ENCODE data around the gene CD72.
"Not testable (repeated sequence)": the region's sequence is repeated elsewhere in the genome, so short reads cannot be mapped to it uniquely, and the experiment has no call there.

The CD72 gene

DNA sequence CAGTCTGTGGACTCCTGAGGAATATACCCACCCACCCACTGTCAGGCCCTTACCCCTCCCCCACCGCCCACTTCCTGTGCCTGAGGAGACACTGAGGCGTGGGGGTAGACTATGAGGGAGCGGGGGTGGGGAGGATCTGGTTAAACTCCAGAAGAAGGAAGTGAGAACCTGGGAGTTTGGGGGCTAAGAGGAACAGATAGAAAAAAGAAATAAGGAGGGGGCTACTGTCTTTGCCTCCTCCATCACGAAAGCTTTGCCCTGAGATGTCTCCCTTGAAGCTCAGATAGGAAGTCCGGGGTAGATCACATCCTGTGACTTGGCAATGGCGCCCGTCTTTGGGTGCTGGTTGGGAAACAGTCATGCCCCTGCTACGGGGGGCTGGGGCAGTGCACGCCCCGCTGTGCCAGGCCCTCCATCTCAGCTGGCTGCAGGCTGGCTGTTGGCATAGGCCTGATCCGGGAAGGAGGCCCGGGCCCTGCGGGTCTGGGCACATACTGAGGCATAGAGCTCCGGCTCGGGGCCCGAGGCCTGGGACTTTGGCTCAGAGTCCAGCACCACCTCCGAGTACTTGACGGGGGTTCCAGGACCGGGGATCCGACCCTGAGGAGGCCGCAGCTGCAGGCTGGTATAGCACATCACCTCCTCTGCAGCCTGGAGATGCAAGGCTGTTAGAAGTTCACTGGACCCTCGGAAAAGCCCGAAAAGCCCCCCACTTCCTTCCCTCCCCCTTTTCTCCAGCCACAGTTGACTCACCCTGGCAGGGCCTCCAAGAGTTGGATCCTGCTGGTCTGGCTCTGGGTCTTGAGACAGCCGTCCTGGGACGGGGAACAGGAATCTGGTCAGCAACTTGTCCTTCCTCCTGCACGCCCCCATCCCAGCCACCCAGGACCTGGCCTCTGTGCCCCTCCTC is 31.5 kb upstream of the CD72 start:
- DNase-seq (peak; percentile 64), ATAC-seq (no peak)

DNA sequence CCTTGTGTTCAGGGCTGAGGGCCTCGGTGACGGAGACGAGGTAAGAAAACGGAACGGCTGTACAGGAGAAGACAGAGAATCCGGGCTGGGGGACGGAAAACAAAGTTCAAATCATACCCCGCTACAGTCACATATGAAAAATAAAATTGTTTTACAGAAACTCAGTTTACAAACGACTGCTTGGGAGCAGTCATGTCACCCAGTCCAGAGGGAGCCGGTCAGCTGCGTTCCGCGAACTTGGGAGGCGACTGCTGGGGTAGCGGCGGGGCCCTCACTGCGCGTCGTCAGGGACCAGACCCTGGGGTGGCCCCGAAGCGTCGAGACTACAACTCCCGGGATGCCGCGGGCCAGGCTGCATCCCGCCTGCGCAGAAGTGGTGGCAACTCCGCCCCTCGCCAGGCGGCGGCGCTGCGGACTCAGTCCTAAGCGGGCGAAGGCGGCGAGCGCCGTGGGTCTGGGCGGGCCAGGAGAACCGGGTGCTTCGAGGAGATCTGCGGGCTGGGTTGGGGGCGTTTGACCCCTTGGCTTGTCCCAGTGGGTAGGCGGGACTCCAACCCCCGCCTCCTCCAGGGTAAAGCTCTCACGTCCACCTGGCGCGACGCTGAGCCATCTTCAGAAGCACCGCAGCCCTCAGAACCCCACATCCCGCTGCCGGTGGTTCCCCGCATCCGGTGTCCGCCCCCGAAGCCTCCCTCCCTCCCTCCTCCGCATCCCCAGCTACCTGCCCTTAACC is 28.5 kb upstream of the CD72 start:
- DNase-seq = peak; percentile 94
- ATAC-seq = peak; percentile 88

DNA sequence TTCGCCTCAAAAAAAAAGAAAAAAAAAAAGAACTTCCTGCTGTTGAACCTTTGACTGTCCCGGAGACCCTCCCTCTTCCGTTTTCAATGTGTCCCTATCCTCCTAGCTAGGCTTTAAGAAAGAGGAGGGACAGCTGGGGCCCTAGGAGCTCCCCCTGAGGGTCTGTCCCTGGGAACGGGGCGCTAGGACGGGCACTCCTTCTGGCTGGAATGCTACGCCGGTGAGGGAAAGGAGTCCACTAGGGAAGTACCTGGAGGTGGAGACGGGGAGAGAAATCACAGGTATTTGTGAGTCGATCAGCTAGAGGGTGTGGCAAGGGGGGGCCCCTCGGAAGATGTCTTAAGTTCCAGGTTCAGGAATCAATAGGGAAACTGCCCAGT is 27.9 kb upstream of the CD72 start:
- DNase-seq (no peak), ATAC-seq (no peak)

DNA sequence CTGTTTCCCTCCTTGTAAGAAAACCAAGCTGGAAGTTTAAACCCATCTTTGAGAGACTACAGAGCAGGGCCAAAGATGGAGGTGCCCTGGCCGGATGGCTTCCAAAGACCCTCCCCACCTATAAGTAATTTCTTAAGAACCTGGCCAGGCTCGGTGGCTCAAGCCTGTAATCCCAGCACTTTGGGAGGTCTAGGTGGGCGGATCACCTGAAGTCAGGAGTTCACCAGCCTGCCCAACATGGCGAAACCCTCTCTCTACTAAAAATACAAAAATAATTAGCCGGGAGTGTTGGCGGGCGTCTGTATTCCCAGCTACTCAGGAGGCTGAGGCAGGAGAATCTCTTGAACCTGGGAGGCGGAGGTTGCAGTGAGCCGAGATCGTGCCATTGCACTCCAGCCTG is 27.5 kb upstream of the CD72 start:
- not testable (repeated sequence) for DNase-seq, ATAC-seq

DNA sequence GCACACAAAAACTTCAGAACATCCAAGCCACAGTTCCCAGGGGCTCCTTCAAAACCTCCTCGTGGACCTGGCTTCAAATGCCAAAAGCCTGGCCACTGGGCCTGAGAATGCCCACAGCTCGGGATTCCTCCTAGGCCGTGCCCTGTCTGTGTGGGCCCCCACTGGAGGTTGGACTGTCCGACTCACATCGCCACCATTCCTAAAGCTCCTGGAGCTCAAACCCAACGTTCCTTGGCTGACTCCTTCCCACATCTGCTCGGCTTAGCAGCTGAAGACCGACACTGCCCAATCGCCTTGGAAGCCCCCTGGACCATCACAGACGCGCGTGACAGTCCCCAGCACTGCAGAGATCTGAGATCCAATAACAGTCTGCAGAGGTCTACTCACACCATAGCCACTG is 24.8 kb upstream of the CD72 start:
- DNase-seq = no peak
- no peak for ATAC-seq

DNA sequence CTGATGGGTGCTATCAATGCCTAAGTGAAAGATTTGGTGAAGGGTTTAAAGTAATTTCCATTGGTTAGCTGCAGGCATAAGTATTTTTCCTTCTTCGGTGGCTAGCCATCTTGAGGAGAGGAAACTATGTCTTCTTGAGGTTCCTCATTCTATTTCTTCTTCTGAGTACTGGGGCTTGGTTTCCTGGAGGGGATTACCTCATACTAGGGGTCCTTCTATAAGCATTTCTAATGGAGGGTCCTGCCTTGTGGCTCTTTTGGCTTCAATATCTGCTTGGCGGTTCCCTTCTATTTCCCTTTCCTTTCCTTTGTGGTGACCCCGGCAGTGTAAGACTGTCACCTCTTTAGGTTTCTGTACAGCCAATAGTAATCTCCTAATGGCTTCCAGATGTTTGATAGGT is 23.3 kb upstream of the CD72 start:
- not testable (repeated sequence) for DNase-seq, ATAC-seq

DNA sequence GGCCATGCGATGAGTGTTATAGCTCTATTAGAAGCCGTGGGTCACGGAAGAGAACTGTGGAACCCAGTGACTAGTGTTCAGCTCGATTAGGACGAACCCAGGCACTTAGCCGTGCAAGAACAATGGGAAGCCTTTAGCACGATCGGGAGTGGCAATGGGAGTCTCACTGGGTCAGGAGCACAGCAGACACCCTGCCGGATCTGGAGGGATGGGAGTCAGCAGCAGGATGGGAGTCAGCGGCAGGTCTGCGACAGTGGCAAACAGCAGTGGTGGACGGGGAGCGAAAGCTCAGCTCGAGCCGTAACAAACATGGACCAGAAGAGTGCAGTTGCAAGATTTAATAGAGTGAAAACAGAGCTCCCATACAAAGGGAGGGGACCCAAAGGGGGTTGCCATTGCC is 22.2 kb upstream of the CD72 start:
- DNase-seq, ATAC-seq: not testable (repeated sequence)

DNA sequence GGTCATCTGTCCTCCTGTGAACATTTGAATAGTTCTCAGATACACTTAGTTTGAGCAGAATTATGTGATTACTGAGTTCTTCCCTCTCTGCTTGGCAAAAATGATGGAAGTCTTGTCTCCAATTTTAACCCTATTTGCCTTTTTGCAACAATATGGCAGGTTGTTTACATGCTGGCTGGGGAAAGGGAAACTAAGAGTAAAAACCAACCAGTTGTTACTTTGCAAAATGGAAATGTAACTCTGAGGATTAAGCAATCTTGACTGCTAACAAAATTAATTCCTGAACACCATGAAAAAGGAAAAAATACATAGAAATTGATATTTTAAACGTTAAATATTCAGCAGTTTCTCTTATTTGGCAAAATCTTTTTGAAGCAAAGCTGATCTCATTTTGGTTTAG is 21.4 kb upstream of the CD72 start:
- ATAC-seq (no peak), DNase-seq (no peak)

DNA sequence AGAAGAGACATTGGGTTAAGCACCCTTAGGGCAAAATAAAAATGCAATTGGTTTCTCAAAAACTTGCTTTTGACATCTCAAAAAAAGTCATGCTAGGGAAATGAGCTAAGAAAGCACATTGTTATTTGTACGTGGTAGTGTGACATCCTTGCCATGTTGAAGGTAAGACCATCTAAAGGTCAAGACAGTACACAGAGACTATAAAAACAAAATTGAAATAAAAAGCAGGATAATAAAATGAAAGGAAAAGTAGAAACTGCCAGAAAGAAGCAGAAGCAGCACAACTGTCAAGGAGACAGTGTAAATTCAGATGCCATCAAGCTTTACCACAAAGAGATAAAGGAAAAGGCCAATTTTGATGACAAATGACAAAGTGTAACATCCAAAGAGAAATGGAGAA is 21.0 kb upstream of the CD72 start:
- peak; percentile 66 for ATAC-seq
- DNase-seq = not testable (repeated sequence)

DNA sequence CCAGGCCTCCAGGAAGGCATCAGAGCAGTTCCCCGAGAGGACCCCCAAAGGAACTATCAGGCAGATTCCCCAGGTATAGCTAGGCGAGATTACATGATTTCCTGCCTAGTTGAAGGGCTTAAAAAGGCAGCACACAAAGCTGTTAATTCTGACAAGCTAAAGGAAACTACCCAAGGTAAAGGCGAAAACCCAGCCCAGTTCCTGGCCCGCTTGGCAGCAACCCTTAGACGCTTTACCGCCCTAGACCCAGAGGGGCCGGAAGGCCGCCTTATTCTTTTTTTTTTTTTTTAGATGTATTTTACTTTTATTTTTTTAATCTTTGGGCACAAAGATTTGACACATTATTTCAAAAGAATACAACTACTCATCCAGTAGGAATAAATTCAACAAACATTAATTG is 20.5 kb upstream of the CD72 start:
- DNase-seq, ATAC-seq: not testable (repeated sequence)

DNA sequence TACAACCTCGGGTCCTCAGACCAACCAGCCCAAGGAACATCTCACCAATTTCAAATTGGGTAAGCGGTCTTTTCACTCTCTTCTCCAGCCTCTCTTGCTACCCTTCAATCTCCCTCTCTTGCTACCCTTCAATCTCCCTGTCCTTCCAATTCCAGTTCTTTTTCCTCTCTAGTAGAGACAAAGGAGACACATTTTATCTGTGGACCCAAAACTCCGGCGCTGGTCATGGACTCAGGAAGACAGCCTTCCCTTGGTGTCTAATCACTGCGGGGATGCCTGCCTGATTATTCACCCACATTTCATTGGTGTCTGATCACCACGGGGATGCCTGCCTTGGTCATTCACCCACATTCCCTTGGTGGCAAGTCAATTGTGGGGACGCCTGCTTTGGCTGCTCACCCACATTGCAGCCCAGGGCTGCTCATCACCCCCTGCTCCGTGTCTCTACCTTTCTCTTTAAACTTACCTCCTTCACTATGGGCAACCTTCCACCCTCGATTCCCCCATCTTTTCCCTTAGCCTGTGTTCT is 19.3 kb upstream of the CD72 start:
- ATAC-seq, DNase-seq: not testable (repeated sequence)

DNA sequence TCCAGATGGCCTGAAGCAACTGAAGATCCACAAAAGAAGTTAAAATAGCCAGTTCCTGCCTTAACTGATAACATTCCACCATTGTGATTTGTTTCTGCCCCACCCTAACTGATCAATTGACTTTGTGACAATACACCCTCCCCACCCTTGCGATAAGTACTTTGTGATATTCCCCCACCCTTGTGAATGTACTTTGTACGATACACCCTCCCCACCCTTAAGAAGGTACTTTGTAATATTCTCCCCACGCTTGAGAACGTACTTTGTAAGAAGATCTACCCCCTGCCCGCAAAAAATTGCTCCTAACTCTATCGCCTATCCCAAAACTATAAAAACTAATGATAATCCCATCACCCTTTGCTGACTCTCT is 18.6 kb upstream of the CD72 start:
- ATAC-seq, DNase-seq: not testable (repeated sequence)

DNA sequence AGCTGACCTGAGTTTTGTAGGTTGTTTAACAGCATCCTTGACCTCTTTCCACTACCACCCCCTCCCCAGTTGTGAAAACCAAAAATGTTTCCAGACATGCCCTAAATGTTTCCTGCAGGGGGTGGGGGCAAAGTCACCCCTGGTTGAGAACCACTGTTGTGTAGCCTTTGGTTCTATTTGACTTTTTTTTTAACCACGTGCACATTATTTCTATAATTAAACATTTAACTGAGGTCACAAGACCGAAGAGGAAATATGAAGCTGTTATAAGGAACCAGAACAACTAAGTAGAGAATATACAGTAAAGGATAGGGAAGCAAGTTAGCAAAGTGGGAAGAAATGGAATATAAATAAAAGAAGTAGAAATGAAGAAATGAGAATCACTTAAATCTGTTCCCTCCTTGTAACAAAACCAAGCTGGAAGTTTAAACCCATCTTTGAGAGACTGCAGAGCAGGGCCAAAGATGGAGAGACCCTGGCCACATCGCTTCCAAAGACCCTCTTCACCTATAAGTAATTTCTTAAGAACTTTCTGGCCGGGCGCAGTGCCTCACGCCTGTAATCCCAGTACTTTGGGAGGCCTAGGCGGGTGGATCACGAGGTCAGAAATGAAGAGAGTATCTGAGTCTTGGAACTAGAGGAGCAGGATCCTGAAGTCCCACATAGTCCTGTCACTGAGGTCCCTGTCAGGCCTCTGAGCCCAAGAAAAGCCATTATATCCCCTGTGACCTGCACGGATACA is 18.1 kb upstream of the CD72 start:
- ATAC-seq = peak; percentile 29
- no peak for DNase-seq

DNA sequence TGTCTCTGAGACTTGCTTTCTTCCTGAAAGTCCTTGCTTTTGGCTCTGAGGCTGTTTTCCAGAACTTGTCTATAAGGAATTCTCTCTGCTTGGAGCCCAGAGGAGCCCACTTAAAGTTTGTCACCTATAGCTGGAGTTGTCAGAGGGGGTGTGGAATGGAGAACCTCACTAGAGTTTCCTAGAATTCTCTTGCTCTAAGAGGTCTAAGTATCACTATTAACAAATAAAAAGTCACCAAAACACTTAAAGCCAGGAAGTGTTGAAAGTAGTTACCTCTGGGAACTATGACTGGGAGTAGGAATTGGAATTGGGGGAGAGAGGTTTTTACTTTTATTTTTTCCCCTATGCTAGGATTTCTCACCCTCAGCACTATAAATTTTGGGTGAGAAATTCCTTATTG is 17.5 kb upstream of the CD72 start:
- no peak for DNase-seq
- ATAC-seq = no peak

DNA sequence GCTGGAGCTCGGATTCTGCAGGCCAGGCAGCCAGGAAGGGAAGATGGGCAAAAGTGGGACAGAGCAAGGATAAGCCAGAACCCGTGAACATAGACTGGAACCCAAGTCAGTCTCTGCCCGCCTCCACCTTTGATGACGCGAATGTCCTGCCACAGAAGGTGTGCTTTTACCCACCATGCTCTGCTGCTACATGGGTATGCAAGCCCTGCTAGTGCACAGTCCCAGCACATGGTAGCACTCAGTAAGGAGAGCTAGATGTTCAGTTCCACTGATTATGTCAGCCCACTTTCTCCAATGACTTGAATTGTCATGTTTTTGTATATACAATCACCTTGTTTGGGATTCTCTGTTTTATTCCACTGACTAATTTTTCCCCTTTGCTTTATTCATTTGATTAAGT is 11.4 kb upstream of the CD72 start:
- ATAC-seq = peak; percentile 52
- no peak for DNase-seq

DNA sequence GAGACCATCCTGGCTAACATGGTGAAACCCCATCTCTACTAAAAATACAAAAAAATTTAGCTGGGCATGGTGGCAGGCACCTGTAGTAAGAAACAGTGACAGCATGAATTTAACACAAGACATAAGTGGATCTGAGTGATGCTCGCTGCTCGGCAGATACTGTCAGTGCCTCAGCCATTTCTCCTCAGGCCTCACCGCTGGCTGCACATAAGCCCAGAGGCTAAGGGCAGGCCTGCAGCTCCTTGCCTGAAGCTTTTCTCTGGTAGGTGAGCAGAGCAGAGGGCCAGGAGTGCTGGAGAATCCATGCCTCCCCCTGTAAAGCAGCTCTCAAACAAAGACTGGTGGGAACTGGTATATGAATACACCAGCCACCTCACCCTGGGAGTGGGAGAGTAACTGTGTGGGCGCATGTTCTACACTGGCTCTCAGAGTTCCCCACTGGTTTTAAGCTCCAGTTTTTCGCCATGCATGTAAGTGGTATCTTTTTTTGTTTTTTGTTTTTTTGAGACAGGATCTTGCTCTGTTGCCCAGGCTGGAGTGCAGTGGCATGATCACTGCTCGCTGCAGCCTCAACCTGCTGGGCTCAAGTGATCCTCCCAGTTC is 10.3 kb upstream of the CD72 start:
- DNase-seq (no peak), ATAC-seq (no peak)

DNA sequence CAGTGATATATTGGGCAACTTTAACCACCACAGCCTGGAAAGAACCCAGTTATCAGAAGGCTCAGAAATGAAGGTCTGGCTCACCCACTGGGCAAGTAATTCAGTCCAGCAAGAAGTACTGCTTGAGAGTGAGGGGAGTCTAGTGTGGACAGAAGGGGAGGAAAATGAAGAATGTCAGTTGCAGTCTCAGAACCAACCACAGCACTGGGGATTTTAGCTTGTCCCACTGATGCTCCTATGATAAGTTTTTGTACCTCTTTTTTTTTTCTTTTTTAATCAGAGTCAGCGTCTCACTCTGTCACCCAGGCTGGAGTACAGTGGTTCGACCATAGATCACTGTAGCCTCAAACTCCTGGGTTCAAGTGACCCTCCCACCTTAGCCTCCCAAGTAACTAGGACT is 9.4 kb upstream of the CD72 start:
- ATAC-seq = no peak

DNA sequence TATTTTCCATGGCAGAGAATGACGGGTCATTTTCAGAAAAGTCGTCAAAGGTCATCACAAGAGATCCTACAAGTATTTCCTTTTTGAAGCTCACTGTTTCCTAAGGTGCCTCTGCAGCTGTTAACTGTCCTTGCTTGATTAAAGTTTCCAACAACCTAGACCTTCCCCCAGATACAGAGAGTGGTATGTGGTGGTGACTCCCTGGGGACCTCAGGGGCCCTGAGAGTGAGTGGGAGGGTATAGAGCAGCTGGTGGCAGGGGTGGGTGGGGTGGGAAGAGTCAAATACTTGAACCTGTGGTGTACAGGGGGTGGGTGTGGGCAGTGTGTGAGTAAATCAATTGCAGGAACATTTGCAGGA is 1.6 kb upstream of the CD72 start:
- ATAC-seq = peak; percentile 82

More for the DNA sequence above, 9.4 kb upstream of the CD72 start:
- no peak for DNase-seq

DNA sequence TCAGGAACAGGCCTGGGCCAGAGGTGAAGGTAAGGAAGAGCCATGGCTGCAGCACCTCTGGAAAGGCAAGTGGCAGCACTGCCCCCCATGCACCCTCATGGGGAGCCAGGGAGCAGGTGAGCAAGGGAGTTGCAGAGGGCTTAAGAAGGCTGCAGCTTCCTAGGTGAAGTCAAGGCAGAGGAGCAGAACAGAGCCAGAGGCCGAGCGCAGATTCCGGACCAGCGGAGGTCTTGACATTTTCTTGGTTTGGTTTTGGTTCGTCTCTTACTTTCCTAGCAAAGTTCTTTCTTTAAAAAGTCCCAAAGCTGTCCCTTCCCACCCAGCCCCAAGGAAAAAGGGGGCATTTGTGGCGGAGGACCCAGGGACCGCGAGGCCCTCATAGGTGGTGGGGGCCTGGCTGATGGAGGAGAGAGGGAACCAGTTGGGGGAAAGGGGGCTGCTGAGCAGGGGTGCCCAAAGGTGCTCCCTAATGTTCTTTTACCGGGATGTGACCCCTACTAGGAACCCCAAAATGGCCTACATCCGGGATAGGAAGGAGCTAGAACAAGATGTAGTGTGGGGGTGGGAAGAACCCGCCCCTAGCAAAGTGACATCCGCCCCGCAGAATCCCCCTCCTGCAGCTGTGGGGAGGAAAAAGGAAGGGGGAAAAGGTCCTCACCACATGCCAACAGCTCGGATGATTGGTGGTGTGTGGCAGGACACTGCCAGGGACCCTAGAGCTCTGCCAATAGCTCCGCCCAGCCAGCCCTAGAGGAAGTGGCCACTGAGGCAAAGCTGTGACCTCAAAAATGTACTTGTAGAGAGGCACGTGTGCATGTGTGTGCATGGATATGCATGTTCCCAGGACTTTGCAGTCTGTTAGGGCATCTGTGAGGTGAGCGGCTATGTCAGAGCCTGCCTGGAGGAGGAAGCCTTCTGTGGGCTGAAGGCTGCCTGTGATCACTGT is 914 bp upstream of the CD72 start:
- ATAC-seq = peak; percentile 91
- DNase-seq = peak; percentile 80

More for the DNA sequence above, 1.6 kb upstream of the CD72 start:
- peak; percentile 58 for DNase-seq

DNA sequence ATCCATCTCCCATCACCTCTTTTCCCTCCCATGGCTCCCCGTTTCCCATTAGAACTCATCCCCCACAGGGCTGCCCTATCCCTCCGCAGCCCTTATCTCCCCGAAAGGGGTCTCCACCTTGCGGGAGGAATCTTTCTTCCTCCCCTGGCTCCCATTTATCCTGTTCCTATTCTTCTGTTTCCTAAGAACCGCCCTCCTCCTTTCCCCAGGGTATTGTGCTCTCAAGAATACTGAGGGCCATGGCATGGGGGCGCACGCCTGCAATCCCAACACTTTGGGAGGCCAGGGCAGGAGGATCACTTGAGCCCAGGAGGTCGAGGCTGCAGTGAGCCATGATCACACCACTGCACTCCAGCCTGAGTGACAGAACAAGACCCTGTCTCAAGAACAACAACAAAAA is 665 bp downstream of the CD72 start:
- ATAC-seq (no peak), DNase-seq (no peak)
